ENCODE data around the gene KCNC1. TPM values are rescaled to one million over a fixed set of nuclear protein-coding genes. Genes with fewer than 3 reads are reported as not detected.

Gene KCNC1
- total RNA-seq, 4 donors from 2014 or later: not detected

DNA sequence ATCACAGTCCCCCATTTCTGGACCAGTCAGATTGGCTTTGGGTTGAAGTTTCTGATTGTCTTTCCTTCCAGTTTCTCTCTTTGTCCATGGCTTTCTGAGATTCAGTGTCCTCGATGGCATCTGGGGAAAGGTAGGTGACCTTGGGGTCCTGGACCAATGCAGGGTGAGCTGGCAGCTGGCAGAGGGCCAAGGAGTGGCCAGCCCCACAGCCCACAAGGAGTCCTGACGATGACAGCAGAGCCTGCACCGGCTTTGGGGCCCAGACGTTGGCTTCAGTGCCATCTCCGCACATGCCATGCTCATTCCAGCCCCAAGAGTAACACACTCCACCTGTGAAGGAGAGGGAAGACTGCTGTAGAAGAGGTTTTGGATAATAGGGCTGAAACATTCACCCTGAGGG lies 53.5 kb downstream of the KCNC1 start:
- TF ChIP-seq, protein P1, sequence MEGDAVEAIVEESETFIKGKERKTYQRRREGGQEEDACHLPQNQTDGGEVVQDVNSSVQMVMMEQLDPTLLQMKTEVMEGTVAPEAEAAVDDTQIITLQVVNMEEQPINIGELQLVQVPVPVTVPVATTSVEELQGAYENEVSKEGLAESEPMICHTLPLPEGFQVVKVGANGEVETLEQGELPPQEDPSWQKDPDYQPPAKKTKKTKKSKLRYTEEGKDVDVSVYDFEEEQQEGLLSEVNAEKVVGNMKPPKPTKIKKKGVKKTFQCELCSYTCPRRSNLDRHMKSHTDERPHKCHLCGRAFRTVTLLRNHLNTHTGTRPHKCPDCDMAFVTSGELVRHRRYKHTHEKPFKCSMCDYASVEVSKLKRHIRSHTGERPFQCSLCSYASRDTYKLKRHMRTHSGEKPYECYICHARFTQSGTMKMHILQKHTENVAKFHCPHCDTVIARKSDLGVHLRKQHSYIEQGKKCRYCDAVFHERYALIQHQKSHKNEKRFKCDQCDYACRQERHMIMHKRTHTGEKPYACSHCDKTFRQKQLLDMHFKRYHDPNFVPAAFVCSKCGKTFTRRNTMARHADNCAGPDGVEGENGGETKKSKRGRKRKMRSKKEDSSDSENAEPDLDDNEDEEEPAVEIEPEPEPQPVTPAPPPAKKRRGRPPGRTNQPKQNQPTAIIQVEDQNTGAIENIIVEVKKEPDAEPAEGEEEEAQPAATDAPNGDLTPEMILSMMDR (IDR thresholded peaks at IDR 0.05; ENCODE audit: low read depth): no peak

DNA sequence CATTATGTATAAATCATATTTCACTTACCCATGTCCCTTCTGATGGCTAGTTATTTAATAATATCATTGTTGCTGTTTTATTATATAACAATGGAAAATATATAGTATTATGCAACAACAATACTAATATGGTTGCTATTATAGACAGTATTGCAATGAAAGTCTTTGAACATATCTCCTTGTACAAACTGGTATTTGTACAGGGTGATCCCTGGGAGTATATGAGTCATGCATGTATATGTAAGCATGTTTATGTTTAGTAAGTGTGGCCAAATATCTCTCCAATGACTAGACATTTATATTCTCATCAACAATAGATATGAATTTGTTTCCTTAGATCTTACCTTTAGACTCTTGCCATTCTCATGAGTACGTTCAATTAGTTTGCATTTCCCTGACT lies 55.9 kb downstream of the KCNC1 start:
- TF ChIP-seq, protein P1 (IDR thresholded peaks at IDR 0.05; ENCODE audit: low read depth): no peak

DNA sequence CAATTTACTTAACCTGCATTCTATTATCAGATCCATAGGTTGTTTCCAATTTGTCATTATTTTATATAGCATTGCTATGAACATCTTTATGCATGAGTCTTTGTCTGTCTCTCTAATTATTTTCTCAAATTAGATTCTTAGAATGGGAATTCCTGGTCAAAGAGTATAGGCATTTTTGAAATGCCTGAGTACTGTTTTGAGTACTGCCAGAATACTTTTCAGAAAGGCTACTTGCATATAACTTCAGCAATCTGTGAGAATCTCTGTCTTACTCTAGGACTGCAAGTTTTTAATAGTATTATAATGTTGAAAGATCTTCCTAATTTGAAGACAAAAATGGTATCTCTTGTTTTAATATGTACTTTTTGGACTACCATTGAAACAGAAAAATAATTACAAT lies 56.6 kb downstream of the KCNC1 start:
- TF ChIP-seq, protein P1 (IDR thresholded peaks at IDR 0.05; ENCODE audit: low read depth): no peak

DNA sequence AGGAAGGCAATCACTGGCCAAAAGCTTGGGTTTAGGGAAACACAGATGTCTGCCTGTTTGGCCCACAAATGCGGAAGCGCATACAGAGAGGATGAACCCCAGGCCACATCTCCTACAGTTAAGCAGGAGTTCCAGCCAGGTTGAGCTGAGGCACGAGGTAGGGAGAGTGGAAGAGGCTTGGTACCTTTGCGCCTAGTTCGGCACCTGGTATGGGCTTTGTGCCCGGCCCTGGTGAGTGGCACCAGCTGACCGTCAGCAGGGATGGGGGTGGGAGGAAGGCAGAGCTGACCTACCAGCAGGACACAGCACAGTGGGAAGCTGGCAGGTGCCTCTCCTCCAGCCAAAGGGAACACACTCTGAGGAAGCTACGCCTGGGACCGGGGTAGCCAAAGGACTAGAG lies 57.6 kb downstream of the KCNC1 start:
- TF ChIP-seq, protein P1 (IDR thresholded peaks at IDR 0.05; ENCODE audit: low read depth): no peak

DNA sequence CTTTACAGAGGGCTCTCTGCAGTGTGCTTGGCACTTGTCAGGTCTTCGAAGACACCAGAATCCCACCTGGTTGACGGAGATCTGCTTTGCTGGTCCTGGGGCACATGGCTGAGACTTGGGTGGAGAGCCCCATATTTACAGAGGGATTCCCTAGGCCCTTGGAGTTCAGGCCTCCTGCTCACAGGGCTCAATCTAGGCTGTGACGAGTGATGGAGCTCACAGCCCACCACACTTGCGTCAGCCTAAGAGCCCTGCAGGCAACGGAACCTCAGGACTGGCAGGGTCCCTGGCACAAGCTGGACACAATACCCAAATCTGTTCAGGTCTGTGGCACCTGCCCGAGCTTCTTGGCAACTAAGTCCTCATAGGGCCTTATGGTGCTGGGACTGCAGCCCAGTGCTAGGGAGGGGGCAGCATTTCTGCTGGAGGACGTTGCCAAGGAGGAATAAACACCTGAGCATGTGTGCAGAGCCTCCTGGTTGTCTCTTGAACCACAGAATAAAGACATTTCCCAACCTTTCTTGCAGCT lies 59.1 kb downstream of the KCNC1 start:
- TF ChIP-seq, protein P1 (IDR thresholded peaks at IDR 0.05; ENCODE audit: low read depth): no peak

DNA sequence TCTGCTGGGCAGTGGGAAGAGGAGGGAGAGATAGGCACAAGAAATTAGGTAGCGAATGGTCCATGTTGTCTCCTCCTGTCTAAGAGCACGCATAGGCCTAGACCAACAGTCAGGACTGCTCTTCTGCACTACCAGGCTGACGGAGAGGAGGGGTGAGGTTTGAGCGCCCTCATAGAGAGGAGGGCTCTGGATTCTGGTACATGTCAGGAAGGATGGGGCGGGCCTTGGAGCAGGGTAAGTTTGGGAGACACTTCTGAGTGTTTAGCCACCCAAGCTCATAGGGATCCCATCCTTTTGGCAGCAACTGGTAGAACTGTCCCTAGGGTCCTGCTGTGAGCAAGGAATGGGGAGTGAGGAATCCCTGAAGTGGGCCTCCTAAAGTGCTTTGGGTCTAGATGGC lies 60.4 kb downstream of the KCNC1 start:
- TF ChIP-seq, protein P1 (IDR thresholded peaks at IDR 0.05; ENCODE audit: low read depth): no peak

DNA sequence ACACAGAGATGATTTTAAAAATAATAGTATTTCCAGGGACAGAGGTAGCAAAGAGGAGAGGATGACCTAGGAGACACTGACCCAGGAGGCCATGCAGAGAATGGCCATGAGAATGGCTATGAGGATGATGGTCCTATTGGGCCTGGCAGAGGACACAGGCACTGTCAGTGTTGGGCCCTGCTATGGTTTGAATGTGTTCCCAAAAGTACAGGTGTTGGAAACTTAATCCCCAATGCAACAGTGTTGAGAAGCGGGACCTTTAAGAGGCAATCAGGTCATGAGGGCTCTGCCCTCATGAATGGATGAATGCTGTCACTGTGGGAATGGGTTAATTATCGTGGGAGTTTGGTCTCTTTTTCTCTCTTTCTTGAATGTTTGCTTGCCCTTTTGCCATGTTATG lies 61.6 kb downstream of the KCNC1 start:
- TF ChIP-seq, protein P1 (IDR thresholded peaks at IDR 0.05; ENCODE audit: low read depth): no peak
